ENCODE measurements around the gene MOGAT2.

DNA sequence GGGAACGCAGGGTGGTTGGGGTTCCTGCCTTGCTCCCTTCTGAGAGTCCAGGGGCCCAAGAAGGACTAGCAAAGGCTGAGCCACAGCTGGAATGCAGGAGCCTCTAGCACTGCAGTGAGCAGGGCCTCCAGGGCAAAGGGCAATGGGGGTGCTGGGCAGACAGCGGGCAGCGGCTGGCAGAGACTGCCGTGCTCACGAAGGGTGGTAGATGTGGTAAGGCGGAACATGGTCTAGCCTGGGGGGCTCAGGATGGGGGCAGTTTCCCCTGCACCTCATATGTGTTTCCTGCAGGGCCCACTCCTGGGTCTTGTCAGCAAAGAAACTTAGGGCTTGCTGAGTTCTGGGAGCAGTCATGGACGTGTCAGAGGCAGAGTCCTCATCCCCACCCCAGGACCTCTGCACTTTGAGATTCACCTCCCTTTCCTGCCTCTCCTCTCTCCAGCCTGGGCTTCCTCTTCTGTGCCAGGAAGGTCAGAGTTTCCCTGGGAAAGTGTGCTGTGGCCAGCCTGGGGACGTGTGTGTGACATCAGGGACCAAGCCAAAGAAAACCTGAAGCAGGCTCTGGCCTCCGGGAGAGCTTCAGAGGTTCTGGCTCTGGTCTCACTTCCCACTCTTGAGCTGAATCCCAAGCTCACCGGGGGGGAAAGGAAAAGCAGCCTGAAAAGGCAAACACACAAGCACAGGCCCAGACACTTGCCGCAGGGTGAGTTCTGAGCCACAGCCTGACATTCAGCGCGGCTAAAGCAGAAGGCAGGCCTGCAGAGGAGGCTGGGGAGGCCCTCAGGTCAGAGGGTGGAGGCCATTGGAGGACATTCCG is 4.4 kb downstream of the MOGAT2 start:
- TF ChIP-seq MAX (IDR thresholded peaks at IDR 0.05) (no peak), POLR2A (IDR thresholded peaks at IDR 0.05; ENCODE audit: borderline replicate concordance, extremely low read depth, insufficient read depth, insufficient read length) (no peak), EZH2 (IDR thresholded peaks at IDR 0.05) (no peak), TCF7L2 (IDR thresholded peaks at IDR 0.05; ENCODE audit: borderline replicate concordance, extremely low read depth, insufficient read depth, insufficient read length) (no peak), CTCF (IDR thresholded peaks at IDR 0.05 in 2 of 3, conservative IDR thresholded peaks at IDR 0.05 in 1 of 3; ENCODE audit: borderline replicate concordance in 1 of 3, insufficient read depth in 1 of 3, low read depth in 2 of 3, low read length in 2 of 3) (no peak)
